SK-N-SH treated with all-trans-retinoic acid at 6 μM for 48 hours (cell line): ENCODE results near the gene CALN1.

ENCODE experiments used
- ATAC-seq: fragments of 200-7000 bp; cut with Tn5 transposase; 3 replicates; pipeline ENCODE4 v1.9.1; 2020; ENCODE audit warnings: mild to moderate bottlenecking, moderate library complexity
- ARNTL ChIP-seq: fragments of 450-650 bp; formaldehyde crosslinking; IDR thresholded peaks from 2 replicates; pipeline ENCODE4 v1.5.0; 2020; ENCODE audit warnings: low read depth, mild to moderate bottlenecking, moderate library complexity, borderline replicate concordance
- BACH2 ChIP-seq: fragments of 250-450 bp; sonication (Bioruptor Pico); IDR thresholded peaks from 2 replicates; pipeline ENCODE4 v1.9.0; 2021; ENCODE audit warnings: mild to moderate bottlenecking, borderline replicate concordance
- CSDC2 ChIP-seq: fragments of 250-450 bp; sonication (Bioruptor Pico); IDR thresholded peaks from 2 replicates; pipeline ENCODE4 v1.5.0; 2020; ENCODE audit warnings: mild to moderate bottlenecking, moderate library complexity
- ESRRG ChIP-seq: fragments of 250-450 bp; sonication (Bioruptor Pico); IDR thresholded peaks from 2 replicates; pipeline ENCODE4 v1.6.1; 2021; ENCODE audit warnings: mild to moderate bottlenecking
- GLIS3 ChIP-seq: fragments of 250-450 bp; sonication (Bioruptor Pico); IDR thresholded peaks from 2 replicates; pipeline ENCODE4 v1.5.0; 2020; ENCODE audit warnings: mild to moderate bottlenecking, moderate library complexity
- ISL1 ChIP-seq: fragments of 250-450 bp; sonication (Bioruptor Pico); IDR thresholded peaks from 2 replicates; pipeline ENCODE4 v2.1.2; 2022; ENCODE audit warnings: mild to moderate bottlenecking, moderate library complexity
- OSR1 ChIP-seq: fragments of 250-450 bp; sonication (Bioruptor Pico); IDR thresholded peaks from 2 replicates; pipeline ENCODE4 v1.8.0; 2022; ENCODE audit warnings: moderate library complexity, mild to moderate bottlenecking, inconsistent platforms
- PPARA ChIP-seq: fragments of 250-450 bp; sonication (Bioruptor Pico); IDR thresholded peaks from 2 replicates; pipeline ENCODE4 v1.5.0; 2020; ENCODE audit warnings: mild to moderate bottlenecking, borderline replicate concordance
- RARB ChIP-seq: fragments of 250-450 bp; sonication (Bioruptor Pico); IDR thresholded peaks from 2 replicates; pipeline ENCODE4 v1.8.0; 2021; ENCODE audit warnings: mild to moderate bottlenecking, moderate library complexity
- SNAI2 ChIP-seq: fragments of 250-450 bp; sonication (Bioruptor Pico); IDR thresholded peaks from 2 replicates; pipeline ENCODE4 v1.5.0; 2020; ENCODE audit warnings: mild to moderate bottlenecking, moderate library complexity
- TCF4 ChIP-seq: fragments of 250-450 bp; sonication (Bioruptor Pico); IDR thresholded peaks from 2 replicates; pipeline ENCODE4 v1.8.0; 2021; ENCODE audit warnings: mild to moderate bottlenecking, moderate library complexity, borderline replicate concordance
- TOX ChIP-seq: fragments of 250-450 bp; sonication (Bioruptor Pico); IDR thresholded peaks from 2 replicates; pipeline ENCODE4 v1.8.0; 2021; ENCODE audit warnings: mild to moderate bottlenecking, moderate library complexity, borderline replicate concordance
- ZC3H10 ChIP-seq: fragments of 250-450 bp; sonication (Bioruptor Pico); IDR thresholded peaks from 2 replicates; pipeline ENCODE4 v1.5.1; 2021; ENCODE audit warnings: mild to moderate bottlenecking, moderate library complexity
- ZFP3 ChIP-seq: fragments of 250-450 bp; sonication (Bioruptor Pico); IDR thresholded peaks from 2 replicates; pipeline ENCODE4 v1.5.0; 2020; ENCODE audit warnings: mild to moderate bottlenecking, moderate library complexity
- ZNF565 ChIP-seq: fragments of 450-650 bp; formaldehyde crosslinking; conservative IDR thresholded peaks from 2 replicates; pipeline ENCODE4 v1.5.0; 2020; ENCODE audit warnings: low read depth, mild to moderate bottlenecking, moderate library complexity
- ZNF8 ChIP-seq: fragments of 450-650 bp; formaldehyde crosslinking; IDR thresholded peaks from 2 replicates; pipeline ENCODE4 v1.5.0; 2020; ENCODE audit warnings: mild to moderate bottlenecking, moderate library complexity
- TF ChIP-seq, protein P1 (sequence below): fragments of 250-450 bp; sonication (Bioruptor Pico); IDR thresholded peaks from 2 replicates; pipeline ENCODE4 v1.8.0; 2021; ENCODE audit warnings: low read depth, mild to moderate bottlenecking, moderate library complexity, borderline replicate concordance
- TF ChIP-seq, protein P2 (sequence below): fragments of 250-450 bp; sonication (Bioruptor Pico); IDR thresholded peaks from 2 replicates; pipeline ENCODE4 v1.5.1; 2020; ENCODE audit warnings: low read depth, mild to moderate bottlenecking, moderate library complexity
- TF ChIP-seq, protein P3 (sequence below): fragments of 250-450 bp; sonication (Bioruptor Pico); IDR thresholded peaks from 2 replicates; pipeline ENCODE4 v1.5.0; 2020; ENCODE audit warnings: mild to moderate bottlenecking, moderate library complexity
- TF ChIP-seq, protein P4 (sequence below): fragments of 250-450 bp; sonication (Bioruptor Pico); IDR thresholded peaks from 2 replicates; pipeline ENCODE4 v1.8.0; 2020; ENCODE audit warnings: mild to moderate bottlenecking, moderate library complexity, borderline replicate concordance

CALN1 gene

DNA sequence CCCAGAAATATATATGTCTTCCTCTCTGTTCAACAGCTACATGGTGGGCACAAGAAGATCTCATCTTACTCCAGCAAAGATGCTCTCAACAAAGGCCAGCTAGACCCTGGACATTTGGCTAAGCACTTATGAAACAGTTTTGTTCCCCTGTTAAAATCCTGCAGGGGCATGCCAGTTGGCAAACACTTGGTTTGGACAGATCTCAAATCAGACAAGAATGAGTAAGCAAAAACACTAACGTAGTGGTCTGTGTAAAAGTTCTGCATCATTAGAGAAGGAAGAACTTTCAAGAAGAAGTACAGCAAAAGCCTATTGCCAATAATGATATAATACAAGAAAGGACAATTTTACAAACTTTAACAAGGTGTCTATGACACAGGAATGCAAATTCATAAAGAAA lies 125.6 kb downstream of the CALN1 start:
- TF ChIP-seq PPARA (no peak), ARNTL (CRISPR knock-in tag) (no peak), GLIS3 (CRISPR knock-in tag) (no peak), ESRRG (CRISPR knock-in tag) (no peak), TOX (CRISPR knock-in tag) (no peak), OSR1 (CRISPR knock-in tag) (no peak), ZNF565 (CRISPR knock-in tag) (no peak), SNAI2 (no peak), BACH2 (no peak), CSDC2 (CRISPR knock-in tag) (no peak), TCF4 (no peak), ZFP3 (no peak)
- TF ChIP-seq, protein P1, sequence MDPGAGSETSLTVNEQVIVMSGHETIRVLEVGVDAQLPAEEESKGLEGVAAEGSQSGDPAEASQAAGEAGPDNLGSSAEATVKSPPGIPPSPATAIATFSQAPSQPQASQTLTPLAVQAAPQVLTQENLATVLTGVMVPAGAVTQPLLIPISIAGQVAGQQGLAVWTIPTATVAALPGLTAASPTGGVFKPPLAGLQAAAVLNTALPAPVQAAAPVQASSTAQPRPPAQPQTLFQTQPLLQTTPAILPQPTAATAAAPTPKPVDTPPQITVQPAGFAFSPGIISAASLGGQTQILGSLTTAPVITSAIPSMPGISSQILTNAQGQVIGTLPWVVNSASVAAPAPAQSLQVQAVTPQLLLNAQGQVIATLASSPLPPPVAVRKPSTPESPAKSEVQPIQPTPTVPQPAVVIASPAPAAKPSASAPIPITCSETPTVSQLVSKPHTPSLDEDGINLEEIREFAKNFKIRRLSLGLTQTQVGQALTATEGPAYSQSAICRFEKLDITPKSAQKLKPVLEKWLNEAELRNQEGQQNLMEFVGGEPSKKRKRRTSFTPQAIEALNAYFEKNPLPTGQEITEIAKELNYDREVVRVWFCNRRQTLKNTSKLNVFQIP (CRISPR knock-in tag): no peak
- TF ChIP-seq, protein P2, sequence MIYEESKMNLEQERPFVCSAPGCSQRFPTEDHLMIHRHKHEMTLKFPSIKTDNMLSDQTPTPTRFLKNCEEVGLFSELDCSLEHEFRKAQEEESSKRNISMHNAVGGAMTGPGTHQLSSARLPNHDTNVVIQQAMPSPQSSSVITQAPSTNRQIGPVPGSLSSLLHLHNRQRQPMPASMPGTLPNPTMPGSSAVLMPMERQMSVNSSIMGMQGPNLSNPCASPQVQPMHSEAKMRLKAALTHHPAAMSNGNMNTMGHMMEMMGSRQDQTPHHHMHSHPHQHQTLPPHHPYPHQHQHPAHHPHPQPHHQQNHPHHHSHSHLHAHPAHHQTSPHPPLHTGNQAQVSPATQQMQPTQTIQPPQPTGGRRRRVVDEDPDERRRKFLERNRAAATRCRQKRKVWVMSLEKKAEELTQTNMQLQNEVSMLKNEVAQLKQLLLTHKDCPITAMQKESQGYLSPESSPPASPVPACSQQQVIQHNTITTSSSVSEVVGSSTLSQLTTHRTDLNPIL (CRISPR knock-in tag): no peak
- TF ChIP-seq, protein P3, sequence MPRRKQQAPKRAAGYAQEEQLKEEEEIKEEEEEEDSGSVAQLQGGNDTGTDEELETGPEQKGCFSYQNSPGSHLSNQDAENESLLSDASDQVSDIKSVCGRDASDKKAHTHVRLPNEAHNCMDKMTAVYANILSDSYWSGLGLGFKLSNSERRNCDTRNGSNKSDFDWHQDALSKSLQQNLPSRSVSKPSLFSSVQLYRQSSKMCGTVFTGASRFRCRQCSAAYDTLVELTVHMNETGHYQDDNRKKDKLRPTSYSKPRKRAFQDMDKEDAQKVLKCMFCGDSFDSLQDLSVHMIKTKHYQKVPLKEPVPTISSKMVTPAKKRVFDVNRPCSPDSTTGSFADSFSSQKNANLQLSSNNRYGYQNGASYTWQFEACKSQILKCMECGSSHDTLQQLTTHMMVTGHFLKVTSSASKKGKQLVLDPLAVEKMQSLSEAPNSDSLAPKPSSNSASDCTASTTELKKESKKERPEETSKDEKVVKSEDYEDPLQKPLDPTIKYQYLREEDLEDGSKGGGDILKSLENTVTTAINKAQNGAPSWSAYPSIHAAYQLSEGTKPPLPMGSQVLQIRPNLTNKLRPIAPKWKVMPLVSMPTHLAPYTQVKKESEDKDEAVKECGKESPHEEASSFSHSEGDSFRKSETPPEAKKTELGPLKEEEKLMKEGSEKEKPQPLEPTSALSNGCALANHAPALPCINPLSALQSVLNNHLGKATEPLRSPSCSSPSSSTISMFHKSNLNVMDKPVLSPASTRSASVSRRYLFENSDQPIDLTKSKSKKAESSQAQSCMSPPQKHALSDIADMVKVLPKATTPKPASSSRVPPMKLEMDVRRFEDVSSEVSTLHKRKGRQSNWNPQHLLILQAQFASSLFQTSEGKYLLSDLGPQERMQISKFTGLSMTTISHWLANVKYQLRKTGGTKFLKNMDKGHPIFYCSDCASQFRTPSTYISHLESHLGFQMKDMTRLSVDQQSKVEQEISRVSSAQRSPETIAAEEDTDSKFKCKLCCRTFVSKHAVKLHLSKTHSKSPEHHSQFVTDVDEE (CRISPR knock-in tag): no peak
- ATAC-seq: no peak

DNA sequence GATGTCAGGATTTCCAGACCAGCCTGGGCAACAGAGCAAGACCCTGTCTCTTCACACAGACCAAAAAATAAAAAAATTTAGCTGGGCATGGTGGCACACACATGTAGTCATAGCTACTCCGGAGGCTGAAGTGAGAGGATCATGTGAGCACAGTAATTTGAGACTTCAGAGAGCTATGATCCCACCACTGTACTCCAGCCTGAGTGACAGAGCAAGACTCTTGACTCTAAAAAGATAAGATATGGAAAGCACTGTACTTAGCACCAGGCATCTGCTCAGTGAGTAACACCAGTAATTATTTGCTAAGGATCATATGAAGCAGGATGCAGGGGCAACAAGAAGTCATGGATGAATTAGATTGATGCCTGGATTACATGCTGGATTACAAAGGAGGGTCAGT lies 128.8 kb downstream of the CALN1 start:
- no peak for ATAC-seq
- TF ChIP-seq PPARA (no peak), RARB (CRISPR knock-in tag) (no peak), OSR1 (CRISPR knock-in tag) (no peak), ZC3H10 (CRISPR knock-in tag) (no peak), CSDC2 (CRISPR knock-in tag) (no peak)
- TF ChIP-seq, protein P4, sequence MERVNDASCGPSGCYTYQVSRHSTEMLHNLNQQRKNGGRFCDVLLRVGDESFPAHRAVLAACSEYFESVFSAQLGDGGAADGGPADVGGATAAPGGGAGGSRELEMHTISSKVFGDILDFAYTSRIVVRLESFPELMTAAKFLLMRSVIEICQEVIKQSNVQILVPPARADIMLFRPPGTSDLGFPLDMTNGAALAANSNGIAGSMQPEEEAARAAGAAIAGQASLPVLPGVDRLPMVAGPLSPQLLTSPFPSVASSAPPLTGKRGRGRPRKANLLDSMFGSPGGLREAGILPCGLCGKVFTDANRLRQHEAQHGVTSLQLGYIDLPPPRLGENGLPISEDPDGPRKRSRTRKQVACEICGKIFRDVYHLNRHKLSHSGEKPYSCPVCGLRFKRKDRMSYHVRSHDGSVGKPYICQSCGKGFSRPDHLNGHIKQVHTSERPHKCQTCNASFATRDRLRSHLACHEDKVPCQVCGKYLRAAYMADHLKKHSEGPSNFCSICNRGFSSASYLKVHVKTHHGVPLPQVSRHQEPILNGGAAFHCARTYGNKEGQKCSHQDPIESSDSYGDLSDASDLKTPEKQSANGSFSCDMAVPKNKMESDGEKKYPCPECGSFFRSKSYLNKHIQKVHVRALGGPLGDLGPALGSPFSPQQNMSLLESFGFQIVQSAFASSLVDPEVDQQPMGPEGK (CRISPR knock-in tag): no peak

DNA sequence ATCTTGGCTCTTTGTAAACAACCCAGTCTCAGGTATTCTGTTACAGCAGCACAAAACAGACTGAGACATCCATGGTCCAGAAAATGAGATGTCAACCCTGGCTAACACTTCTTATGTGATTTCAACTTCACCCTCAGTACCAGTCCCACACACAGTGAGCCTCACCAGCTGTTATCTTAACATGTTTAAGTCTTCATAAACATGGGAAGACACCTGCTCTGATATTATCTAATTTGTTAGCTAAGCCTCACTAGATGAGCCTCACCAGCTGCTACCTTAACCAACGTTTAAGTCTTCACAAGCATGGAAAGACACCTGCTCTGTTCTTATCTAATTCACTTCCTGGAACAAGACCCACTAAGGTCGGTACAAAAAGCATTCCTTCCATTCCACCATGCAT lies 130.8 kb downstream of the CALN1 start:
- TF ChIP-seq ZC3H10 (CRISPR knock-in tag) (no peak), GLIS3 (CRISPR knock-in tag) (no peak), PPARA (no peak), ZFP3 (no peak), ISL1 (CRISPR knock-in tag) (no peak)
- TF ChIP-seq, protein P4 (CRISPR knock-in tag): no peak
- TF ChIP-seq, all 23 proteins: peak for 0
- ATAC-seq: no peak

DNA sequence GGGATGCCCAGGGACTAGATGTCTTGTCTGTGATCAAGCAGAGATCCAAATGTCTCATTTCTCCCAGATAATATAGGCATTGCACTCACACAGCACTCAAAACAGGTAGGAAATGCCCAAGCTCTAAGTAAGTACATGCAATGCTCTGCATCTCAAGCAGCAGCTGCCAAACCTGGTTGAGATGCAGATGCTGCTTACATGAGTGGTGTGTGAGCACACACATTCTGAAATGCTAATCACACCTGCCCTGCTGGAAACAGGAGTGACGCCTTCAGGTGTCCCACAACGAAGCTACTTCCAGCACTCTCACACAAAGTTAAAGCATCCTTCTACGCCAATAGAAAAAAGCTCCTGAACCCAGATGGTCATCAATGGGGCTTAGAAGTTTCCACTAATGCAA lies 132.9 kb downstream of the CALN1 start:
- no peak for TF ChIP-seq ZNF8 (CRISPR knock-in tag)
- TF ChIP-seq, protein P1 (CRISPR knock-in tag): no peak
- TF ChIP-seq ZC3H10 (CRISPR knock-in tag): no peak
- no peak for ATAC-seq
